Activated T-cell treated with anti-CD3 and anti-CD28 coated beads, Interleukin-2, amount 50 U/mL, for 4 hours (primary cell): ENCODE measurements around the gene GNGT2. TPM values are rescaled to one million over a fixed set of nuclear protein-coding genes. Genes with fewer than 3 reads are reported as not detected.

Experiments
- ATAC-seq, 2 donors: fragments of 200-7000 bp; cut with Tn5 transposase; one replicate each; pipeline ENCODE4 v1.10.0; 2021
- DNase-seq: peaks from one replicate; pipeline ENCODE4 v3.0.0-alpha.2; 2020
- H3K27me3 Mint-ChIP-seq: one replicate; pipeline ENCODE4 v1.8.0; 2021; ENCODE audit warnings: low read depth, mixed read lengths
- H3K36me3 Mint-ChIP-seq: one replicate; pipeline ENCODE4 v1.8.0; 2022; ENCODE audit warnings: mixed read lengths; ENCODE audit not compliant: insufficient read depth
- H3K4me1 Mint-ChIP-seq: one replicate; pipeline ENCODE4 v1.8.0; 2021; ENCODE audit warnings: low read depth, mixed read lengths
- H3K4me3 Mint-ChIP-seq: one replicate; pipeline ENCODE4 v1.8.0; 2021; ENCODE audit warnings: mild to moderate bottlenecking, moderate library complexity, mixed read lengths
- H3K9me3 Mint-ChIP-seq: one replicate; pipeline ENCODE4 v1.8.0; 2021; ENCODE audit warnings: mixed read lengths
- total RNA-seq, 3 donors: library from RNA; stranded (reverse); gene quantifications; one replicate each; pipeline ENCODE4 v1.2.1, GENCODE V29; 2021

GNGT2 gene
- 10 to 100 TPM in 2 of 3 donors, 1 to 10 TPM in 1; 8.7 to 14.8 (median 12.8) TPM for total RNA-seq

DNA sequence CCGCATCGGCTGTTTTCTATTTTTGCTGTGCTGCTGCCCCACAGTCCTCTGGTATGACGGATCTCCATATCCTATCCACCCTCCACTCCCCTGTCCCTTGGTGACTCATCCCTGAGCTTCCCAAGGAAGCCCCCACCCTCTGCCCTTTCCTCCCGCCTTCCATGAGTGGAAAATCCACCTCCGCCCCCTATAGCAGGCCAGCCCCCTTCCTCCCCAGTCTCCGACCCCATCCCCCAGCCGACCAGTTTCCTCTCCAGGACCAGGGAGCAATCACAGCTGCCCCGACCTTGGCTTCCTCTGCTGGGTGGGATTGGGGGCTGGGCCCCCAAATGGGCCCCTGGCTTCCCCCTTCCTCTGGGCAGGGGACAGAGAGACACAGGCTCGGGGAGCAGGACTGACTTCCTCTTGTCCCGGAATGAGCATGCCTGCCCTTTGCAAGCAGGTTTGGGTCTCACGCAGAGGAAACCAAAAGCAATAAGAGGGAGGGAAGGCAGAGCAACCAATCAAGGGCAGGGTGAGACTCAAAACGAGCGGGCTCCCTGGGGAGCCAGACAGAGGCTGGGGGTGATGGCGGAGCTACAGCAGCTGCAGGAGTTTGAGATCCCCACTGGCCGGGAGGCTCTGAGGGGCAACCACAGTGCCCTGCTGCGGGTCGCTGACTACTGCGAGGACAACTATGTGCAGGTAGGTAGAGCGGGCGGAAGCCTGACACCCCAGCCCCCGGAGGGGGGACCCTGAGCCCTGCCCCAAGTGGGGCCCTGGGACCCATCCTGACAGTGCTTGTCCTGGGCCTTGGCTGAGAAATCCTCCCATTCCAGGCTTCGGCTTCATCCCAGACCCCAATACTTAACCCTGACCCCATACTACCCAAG, at the start of gene GNGT2, which contains the start of gene ABI3:
TSS of gene GNGT2 (minus strand) at position 417 of the 872 bp plus-strand sequence. CDS start 3,152 bp downstream, outside the sequence.
TSS of gene ABI3 (plus strand) at position 550 of the 872 bp plus-strand sequence. CDS start at position 568, 18 bp downstream.
- DNase-seq (peak; percentile 51), ATAC-seq (peak; percentile 93 to 95)
- H3K9me3 Mint-ChIP-seq, result no peaks in the 10 kb centered on the region
- H3K4me3 Mint-ChIP-seq, result peak within 1 kb of the TSS; percentile 84
- H3K36me3 Mint-ChIP-seq, result peaks cover 7% of the 10 kb centered on the region
- H3K4me1 Mint-ChIP-seq, result peaks cover 64% of the 10 kb centered on the region
- H3K27me3 Mint-ChIP-seq, result no peaks in the 10 kb centered on the region

DNA sequence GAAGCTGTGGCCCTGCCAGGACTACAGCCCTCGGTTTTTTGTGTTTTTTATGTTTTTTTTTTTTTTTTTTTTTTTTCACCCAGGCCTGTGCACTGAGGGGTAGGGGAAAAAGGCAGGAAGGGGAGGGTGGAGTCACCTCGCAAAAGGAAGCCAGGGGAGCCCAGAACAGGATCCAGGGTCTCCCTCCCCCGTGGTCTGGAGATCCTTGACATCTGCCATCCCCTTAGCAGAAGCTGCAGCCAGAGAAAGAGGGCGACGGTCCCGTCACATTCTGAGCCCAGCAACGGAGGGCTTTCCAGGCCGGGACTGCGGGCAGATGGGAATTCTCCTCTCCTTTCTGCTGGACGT, 49.3 kb upstream of the GNGT2 start:
- Mint-ChIP-seq H3K36me3 (no peaks in the 10 kb centered on the region), H3K4me1 (peaks cover 13% of the 10 kb centered on the region), H3K9me3 (no peaks in the 10 kb centered on the region), H3K4me3 (peak overlapping the region; percentile 83), H3K27me3 (no peaks in the 10 kb centered on the region)
- DNase-seq (no peak), ATAC-seq (no peak)

DNA sequence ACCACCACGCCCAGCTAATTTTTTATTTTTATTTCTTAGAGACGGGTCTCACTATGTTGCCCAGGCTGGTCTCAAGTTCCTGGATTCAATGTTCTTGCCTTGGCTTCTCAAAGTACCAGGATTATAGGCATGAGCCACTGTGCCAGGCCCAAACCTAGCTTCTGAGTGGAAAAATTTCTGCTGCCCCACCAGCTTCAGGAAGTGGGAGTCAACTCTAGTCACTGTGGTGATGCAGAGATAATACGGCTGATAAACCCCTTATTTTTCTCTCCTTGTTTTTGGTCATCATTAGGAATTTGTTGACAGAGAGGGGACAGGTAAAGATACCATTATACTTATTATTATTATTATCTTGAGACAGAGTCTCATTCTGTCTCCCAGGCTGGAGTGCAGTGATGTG, 48.0 kb upstream of the GNGT2 start:
- no peak for DNase-seq
- no peaks in the 10 kb centered on the region for H3K27me3 Mint-ChIP-seq
- H3K4me3 Mint-ChIP-seq, result no peak overlapping the region
- no peak for ATAC-seq
- no peaks in the 10 kb centered on the region for H3K9me3 Mint-ChIP-seq
- H3K4me1 Mint-ChIP-seq, result peaks cover 13% of the 10 kb centered on the region
- no peaks in the 10 kb centered on the region for H3K36me3 Mint-ChIP-seq

DNA sequence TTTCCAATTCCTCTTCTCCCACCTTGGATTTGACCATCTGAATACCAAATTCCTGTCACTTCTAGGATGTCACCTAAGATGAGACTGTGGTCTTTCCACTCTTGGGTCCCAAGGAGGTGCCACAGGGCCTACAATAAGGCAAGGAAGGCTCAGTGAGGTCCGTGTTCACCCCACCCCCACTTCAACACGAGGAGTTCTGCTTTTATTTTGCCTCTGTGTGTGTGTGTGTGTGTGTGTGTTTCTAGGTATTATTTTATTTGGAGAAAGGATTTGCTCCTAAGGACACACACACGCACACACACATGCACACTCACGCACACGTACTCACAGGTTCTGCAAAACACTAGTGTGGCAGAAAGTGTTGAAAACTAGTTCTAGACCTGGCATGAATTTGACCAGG, 44.8 kb upstream of the GNGT2 start:
- peaks cover 4% of the 10 kb centered on the region for H3K4me1 Mint-ChIP-seq
- no peak for ATAC-seq
- H3K9me3 Mint-ChIP-seq, result no peaks in the 10 kb centered on the region
- H3K36me3 Mint-ChIP-seq, result no peaks in the 10 kb centered on the region
- H3K27me3 Mint-ChIP-seq, result no peaks in the 10 kb centered on the region
- H3K4me3 Mint-ChIP-seq, result no peak overlapping the region
- no peak for DNase-seq

DNA sequence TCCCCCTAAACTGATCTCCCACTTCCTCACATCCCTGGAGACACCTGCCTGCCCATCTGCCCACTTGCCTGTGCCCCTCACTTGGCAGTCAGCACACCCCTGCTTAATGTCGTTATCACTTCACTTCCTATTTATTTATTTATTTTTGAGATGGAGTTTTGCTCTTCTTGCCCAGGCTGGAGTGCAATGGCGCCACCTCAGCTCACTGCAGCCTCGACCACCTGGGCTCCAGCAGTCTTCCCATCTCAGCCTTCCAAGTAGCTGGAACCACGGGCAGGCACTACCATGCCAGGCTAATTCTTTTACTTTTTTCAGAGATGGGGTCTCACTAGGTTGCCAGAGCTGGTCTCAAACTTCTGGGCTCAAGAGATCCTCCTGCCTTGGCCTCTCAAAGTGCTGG, 43.7 kb upstream of the GNGT2 start:
- H3K9me3 Mint-ChIP-seq, result no peaks in the 10 kb centered on the region

DNA sequence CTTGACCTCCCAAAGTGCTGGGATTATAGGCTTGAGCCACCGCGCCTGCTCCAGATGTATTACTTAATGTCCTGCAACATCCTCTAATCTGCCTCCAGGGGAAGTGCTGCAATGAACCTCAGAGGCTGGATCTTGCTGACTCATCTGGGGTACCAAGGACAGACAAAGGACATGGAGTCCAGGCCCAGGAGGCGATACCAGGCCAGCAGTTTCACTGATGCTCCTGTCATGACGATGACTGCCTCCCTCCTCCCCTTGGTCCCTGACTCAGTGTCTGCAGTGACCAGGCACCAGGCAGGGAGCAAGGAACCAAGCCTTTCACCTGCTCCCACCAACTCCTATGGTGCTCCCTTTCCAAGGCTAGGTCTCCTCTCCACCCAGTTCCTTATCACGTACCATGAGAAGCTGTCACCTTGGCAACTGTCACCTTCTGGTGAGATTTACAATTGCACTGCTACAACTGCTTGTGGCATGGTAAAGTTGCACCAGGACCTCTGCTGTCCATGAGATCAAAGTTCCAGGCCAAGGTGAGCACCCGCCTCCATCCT, 41.8 kb upstream of the GNGT2 start:
- H3K4me3 Mint-ChIP-seq, result no peak overlapping the region
- no peak for ATAC-seq
- H3K4me1 Mint-ChIP-seq, result no peaks in the 10 kb centered on the region
- H3K36me3 Mint-ChIP-seq, result no peaks in the 10 kb centered on the region
- peaks cover 9% of the 10 kb centered on the region for H3K27me3 Mint-ChIP-seq
- no peaks in the 10 kb centered on the region for H3K9me3 Mint-ChIP-seq
- DNase-seq, result no peak

More for the DNA sequence above, 43.7 kb upstream of the GNGT2 start:
- H3K4me1 Mint-ChIP-seq, result no peaks in the 10 kb centered on the region
- H3K36me3 Mint-ChIP-seq, result no peaks in the 10 kb centered on the region
- DNase-seq (no peak), ATAC-seq (no peak)
- no peaks in the 10 kb centered on the region for H3K27me3 Mint-ChIP-seq
- H3K4me3 Mint-ChIP-seq, result no peak overlapping the region

DNA sequence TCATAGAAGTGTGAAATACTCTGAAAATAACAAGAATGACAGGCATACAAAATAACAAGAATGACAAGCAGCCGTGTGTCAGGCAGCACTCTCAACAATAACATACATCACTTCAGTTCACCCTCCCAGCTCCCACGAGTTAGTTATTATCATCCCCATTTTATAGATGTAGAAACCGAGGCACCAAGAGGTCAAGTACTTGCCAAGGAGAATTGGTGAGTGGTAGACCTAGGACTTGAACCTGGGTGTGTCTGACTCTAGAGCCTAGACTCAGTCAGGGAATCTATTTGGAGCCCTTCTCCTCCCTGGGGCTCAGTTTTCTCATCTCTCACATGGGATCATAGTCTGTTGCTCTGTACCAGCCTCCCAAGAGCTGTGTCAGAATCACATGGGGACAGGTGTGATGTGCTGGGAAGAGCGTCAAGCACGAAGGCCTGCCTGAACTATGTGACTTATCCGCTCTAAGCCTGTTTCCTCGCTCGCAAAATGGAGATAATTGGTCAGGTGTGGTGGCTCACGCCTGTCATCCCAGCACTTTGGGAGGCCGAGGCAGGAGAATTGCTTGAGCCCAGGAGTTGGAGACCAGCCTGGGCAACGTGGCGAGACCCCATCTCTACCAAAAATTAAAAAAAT, 39.6 kb upstream of the GNGT2 start:
- Mint-ChIP-seq H3K4me1 (no peaks in the 10 kb centered on the region), H3K9me3 (no peaks in the 10 kb centered on the region), H3K36me3 (no peaks in the 10 kb centered on the region), H3K4me3 (no peak overlapping the region), H3K27me3 (peaks cover 13% of the 10 kb centered on the region)
- ATAC-seq, result no peak
- DNase-seq, result no peak

DNA sequence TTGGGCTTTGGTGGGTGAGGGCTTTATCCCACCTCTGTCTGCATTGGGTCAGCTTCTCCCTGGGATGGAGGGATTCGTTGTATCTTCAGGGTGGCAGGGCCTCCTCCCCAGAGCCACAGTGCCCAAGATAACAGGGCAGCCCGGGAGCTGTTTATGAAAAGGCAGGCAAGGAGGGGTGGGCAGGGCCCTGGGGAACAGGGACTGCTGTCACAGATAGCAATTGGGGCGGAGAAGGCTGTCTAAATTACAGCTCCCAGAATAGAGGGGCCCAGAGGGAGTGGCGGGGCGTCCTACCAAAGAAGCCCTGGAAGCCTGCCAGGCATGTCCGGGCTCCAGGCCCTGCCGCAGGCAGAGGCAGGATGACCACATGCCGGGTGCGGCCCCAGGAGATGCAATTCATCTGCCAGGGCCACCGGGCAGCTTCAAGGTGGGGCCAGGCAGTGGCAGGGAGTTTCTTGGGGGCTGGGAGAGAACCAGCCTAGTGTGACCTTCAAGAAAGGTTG, 39.0 kb upstream of the GNGT2 start:
- H3K9me3 Mint-ChIP-seq, result no peaks in the 10 kb centered on the region
- no peaks in the 10 kb centered on the region for H3K4me1 Mint-ChIP-seq
- H3K4me3 Mint-ChIP-seq, result no peak overlapping the region
- H3K36me3 Mint-ChIP-seq, result no peaks in the 10 kb centered on the region
- peaks cover 13% of the 10 kb centered on the region for H3K27me3 Mint-ChIP-seq
- ATAC-seq (no peak), DNase-seq (no peak)

DNA sequence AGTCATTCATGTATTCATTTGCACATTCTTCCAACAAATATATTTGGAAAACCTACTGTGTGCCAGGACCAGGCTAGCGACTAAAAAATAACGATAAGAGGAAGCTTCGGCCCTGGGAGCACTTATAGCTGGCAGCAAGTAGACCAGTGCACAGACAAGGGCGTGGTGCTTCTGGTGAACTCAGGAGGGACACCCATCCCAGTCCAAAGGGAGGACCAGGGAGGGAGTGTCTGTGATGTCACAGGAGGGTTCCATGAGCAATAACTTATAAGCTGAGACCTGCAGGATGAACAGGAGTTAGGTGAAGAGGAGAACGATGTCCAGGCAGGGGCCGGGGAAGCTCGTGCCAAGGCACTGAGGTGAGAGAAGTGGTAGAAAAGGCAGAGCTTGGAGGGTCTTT, 37.6 kb upstream of the GNGT2 start:
- no peaks in the 10 kb centered on the region for H3K4me1 Mint-ChIP-seq
- peaks cover 13% of the 10 kb centered on the region for H3K27me3 Mint-ChIP-seq
- H3K36me3 Mint-ChIP-seq, result no peaks in the 10 kb centered on the region
- ATAC-seq (no peak), DNase-seq (no peak)
- H3K4me3 Mint-ChIP-seq, result no peak overlapping the region
- no peaks in the 10 kb centered on the region for H3K9me3 Mint-ChIP-seq

DNA sequence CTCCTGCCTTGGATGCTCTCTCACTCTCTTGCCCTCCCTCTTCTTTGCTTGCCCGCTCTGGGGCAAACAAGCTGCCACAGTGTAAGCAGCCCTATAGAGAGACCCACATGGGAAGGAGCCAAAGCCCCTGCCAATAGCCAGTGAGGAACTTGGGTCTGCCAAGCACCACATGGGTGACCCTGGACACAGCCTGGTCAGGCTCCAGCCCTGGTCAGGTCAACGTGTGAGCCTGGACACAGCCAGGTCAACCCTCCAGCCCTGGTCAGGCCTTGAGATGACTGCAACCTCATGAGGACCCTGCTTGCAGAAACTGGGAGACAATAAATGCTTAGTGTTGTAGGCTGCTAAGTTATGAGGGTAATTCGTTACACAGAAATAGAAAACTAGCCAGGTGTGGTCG, 34.5 kb upstream of the GNGT2 start:
- no peak for ATAC-seq
- peaks cover 16% of the 10 kb centered on the region for H3K27me3 Mint-ChIP-seq

DNA sequence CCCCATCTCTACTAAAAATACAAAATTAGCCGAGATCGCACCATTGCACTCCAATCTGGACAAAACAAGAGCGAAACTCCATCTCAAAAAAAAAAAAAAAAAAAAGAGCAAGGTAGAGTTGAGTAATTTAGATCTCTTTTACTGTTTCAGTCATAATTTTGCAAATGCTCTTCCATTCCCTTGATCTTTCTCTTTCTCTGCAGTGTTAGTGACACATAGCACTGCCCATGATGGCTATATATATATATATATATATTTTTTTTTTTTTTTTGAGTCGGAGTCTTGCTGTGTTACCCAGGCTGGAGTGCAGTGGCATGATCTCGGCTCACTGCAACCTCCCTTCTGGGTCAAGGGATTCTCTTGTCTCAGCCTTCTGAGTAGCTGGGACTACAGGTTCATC, 32.4 kb upstream of the GNGT2 start:
- no peak for ATAC-seq

More for the DNA sequence above, 34.5 kb upstream of the GNGT2 start:
- H3K36me3 Mint-ChIP-seq, result no peaks in the 10 kb centered on the region
- no peaks in the 10 kb centered on the region for H3K9me3 Mint-ChIP-seq
- H3K4me3 Mint-ChIP-seq, result no peak overlapping the region
- H3K4me1 Mint-ChIP-seq, result no peaks in the 10 kb centered on the region
- DNase-seq, result no peak

DNA sequence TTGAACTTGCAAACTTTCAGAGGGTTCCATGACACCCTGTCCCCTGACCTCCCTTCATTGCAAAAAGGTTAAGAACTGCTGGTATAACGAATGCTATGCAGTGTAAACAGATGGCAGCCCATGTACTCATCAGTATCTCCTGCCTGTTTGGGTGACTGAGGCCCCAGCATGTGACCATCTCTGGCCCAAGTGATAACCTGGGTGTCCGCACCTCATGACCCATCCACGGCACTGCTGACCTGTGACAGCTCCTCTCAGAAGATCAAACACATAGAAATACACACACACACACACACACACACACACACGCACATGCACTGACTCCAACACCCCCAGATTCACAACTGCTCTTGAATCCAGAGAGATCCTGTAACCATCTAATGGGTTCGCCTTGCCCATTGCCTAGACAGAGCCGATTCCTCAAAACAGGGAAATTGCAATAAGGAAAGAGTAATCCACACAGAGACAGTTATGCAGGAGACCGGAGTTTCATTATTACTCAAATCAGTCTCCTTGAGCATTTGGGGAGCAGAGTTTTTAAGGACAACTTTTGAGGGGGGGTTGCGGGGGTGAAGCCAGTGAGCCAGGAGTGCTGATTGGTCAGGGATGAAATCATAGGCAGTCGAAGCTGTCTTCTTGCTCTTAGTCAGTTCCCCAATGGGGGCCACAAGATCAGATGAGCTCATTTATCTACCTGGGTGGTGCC, 31.5 kb upstream of the GNGT2 start:
- H3K27me3 Mint-ChIP-seq, result peaks cover 7% of the 10 kb centered on the region
- DNase-seq, result no peak
- no peaks in the 10 kb centered on the region for H3K9me3 Mint-ChIP-seq
- H3K36me3 Mint-ChIP-seq, result no peaks in the 10 kb centered on the region
- H3K4me1 Mint-ChIP-seq, result no peaks in the 10 kb centered on the region
- no peak overlapping the region for H3K4me3 Mint-ChIP-seq
- ATAC-seq, result no peak

More for the DNA sequence above, 32.4 kb upstream of the GNGT2 start:
- Mint-ChIP-seq H3K4me3 (no peak overlapping the region), H3K4me1 (no peaks in the 10 kb centered on the region), H3K27me3 (peaks cover 12% of the 10 kb centered on the region), H3K9me3 (no peaks in the 10 kb centered on the region), H3K36me3 (no peaks in the 10 kb centered on the region)
- no peak for DNase-seq

DNA sequence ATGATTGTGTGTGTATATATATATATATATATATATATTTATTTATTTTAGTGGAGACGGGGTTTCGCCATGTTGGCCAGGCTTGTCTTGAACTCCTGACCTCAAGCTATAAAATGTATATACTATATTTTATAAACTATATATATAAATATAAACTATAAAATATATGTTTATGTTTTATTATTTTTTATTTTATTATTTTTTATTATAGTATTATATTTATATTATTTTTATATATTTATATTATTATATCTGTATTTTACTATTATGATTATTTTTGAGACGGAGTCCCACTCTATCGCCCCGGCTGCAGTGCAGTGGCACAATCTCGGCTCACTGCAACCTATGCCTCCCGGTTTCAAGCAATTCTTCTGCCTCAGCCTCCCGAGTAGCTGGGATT, 30.7 kb upstream of the GNGT2 start:
- Mint-ChIP-seq H3K4me1 (no peaks in the 10 kb centered on the region), H3K36me3 (no peaks in the 10 kb centered on the region), H3K27me3 (peaks cover 3% of the 10 kb centered on the region), H3K9me3 (no peaks in the 10 kb centered on the region), H3K4me3 (no peak overlapping the region)
- ATAC-seq (no peak), DNase-seq (no peak)

DNA sequence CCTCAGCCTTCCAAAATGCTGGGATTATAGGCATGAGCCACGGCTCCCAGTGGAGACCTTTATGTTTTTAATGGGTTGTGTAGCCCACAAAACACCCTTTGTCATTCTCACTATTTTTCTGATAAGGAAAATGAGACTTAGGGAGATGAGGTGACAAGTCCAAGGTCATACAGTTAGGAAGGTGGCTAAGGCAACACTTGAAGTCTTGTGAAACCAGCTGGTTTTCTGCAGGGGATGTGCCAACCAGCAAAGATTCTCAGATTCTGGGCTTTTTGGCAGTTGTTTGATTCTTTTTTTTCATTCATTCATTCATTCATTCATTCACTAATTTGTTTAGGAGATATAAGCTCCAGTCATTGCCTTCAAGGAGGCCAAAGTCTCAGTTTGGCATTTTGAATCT, 30.2 kb upstream of the GNGT2 start:
- Mint-ChIP-seq H3K27me3 (peaks cover 3% of the 10 kb centered on the region), H3K4me3 (no peak overlapping the region), H3K36me3 (no peaks in the 10 kb centered on the region), H3K9me3 (no peaks in the 10 kb centered on the region), H3K4me1 (no peaks in the 10 kb centered on the region)
- no peak for ATAC-seq
- DNase-seq, result no peak
